K562 (cell line): Measurements from ENCODE around the gene UBR1. TPM values are rescaled to one million over a fixed set of nuclear protein-coding genes. Genes with fewer than 3 reads are reported as not detected.

Experiments
- ATAC-seq: fragments of 200-7000 bp; cut with Tn5 transposase; 3 replicates; pipeline ENCODE4 v1.9.1; 2020; ENCODE audit warnings: moderate library complexity
- BruUV-seq: library from RNA; stranded (reverse); fragments of 400-500 nt; replicated peaks from 2 replicates; lab custom pipeline; 2021; lab: Mats Ljungman, UMichigan
- CTCF ChIA-PET: fragments of 300-600 bp; formaldehyde crosslinking; extraction: SDS; loops from one replicate; lab custom pipeline; 2021; ENCODE audit warnings: low intra/inter-chr PET ratio; lab: Yijun Ruan, JAX
- POLR2A ChIA-PET: fragments of 300-600, 350-650 bp; sonication (Branson Sonifier 250); formaldehyde crosslinking; extraction: SDS; loops from one replicate; lab custom pipeline; 2021; ENCODE audit warnings: antibody characterized with exemption, inconsistent platforms; lab: Yijun Ruan, JAX
- DNase-seq, 4 experiments: peaks; one replicate each; pipeline versions ENCODE4 v3.0.0 to v3.0.0-alpha.2; 2011 to 2018; ENCODE audit warnings: low spot score in 3 of 4, mixed read lengths in 3 of 4; ENCODE audit errors: extremely low read depth in 1 of 4
- FAIRE-seq: peaks from 2 replicates; lab custom pipeline; 2011; peaks lifted over from hg19 to GRCh38; lab: Jason Lieb, UNC
- H2AFZ ChIP-seq: 2 replicates; pipeline ENCODE4 v1.6.0; 2011; ENCODE audit warnings: low read depth, low read length, control low read depth, inconsistent platforms
- H3K27ac ChIP-seq: fragments of 200-600 bp; 3 replicates; pipeline ENCODE4 v1.8.0; 2011; ENCODE audit warnings: low read depth, mild to moderate bottlenecking, control low read depth, inconsistent platforms, low read length, moderate library complexity, mixed read lengths; ENCODE audit errors: extremely low read depth
- H3K27me3 ChIP-seq, 2 experiments: fragments of 300-600 bp in 1 of 2; 2 replicates in 1 of 2; 3 replicates in 1 of 2; pipeline versions ENCODE4 v1.6.0 to v1.8.0; 2011; ENCODE audit warnings: inconsistent platforms in 2 of 2, low read length in 2 of 2, mild to moderate bottlenecking in 1 of 2, mixed read lengths in 1 of 2, moderate library complexity in 1 of 2; ENCODE audit not compliant: control insufficient read depth in 2 of 2, insufficient read depth in 2 of 2
- H3K36me3 ChIP-seq: fragments of 300-600 bp; 3 replicates; pipeline ENCODE4 v1.8.0; 2011; ENCODE audit warnings: mild to moderate bottlenecking, low read length, inconsistent platforms; ENCODE audit not compliant: control insufficient read depth, insufficient read depth
- H3K4me1 ChIP-seq, 2 experiments: fragments of 200-600 bp in 1 of 2; replicated peaks in 1 of 2; 2 replicates in 1 of 2; 3 replicates in 1 of 2; pipeline versions ENCODE4 v1.5.1 to v1.8.0; 2011; ENCODE audit warnings: inconsistent platforms in 2 of 2, low read length in 2 of 2, mild to moderate bottlenecking in 1 of 2, mixed read lengths in 1 of 2, moderate library complexity in 1 of 2; ENCODE audit not compliant: control insufficient read depth in 2 of 2, insufficient read depth in 2 of 2
- H3K4me2 ChIP-seq: 2 replicates; pipeline ENCODE4 v1.6.1; 2011; ENCODE audit warnings: low read length, control low read depth, inconsistent platforms, mixed read lengths; ENCODE audit not compliant: insufficient read depth
- H3K4me3 ChIP-seq: fragments of 200-600 bp; sonication (generic), shearing (Covaris generic); 2 replicates; pipeline ENCODE4 v1.5.1; 2016; ENCODE audit warnings: control low read depth, inconsistent platforms
- H3K79me2 ChIP-seq: fragments of 200-600 bp; 3 replicates; pipeline ENCODE4 v1.8.0; 2011; ENCODE audit warnings: low read length, inconsistent platforms; ENCODE audit not compliant: control insufficient read depth, insufficient read depth
- H3K9ac ChIP-seq, 2 experiments: 2 replicates each; pipeline versions ENCODE4 v1.6.0 to v1.6.1; 2011; ENCODE audit warnings: low read depth in 2 of 2, low read length in 2 of 2, control low read depth in 1 of 2, inconsistent platforms in 1 of 2, mild to moderate bottlenecking in 1 of 2, mixed read lengths in 1 of 2; ENCODE audit not compliant: insufficient read depth in 1 of 2
- H3K9me1 ChIP-seq: one replicate; pipeline ENCODE4 v1.6.0; 2011; ENCODE audit warnings: inconsistent platforms, mild to moderate bottlenecking, low read length, moderate library complexity; ENCODE audit not compliant: control insufficient read depth, insufficient read depth
- H3K9me3 ChIP-seq: replicated peaks from 2 replicates; pipeline ENCODE4 v1.5.1; 2011; ENCODE audit warnings: low read depth, low read length, inconsistent platforms; ENCODE audit not compliant: control insufficient read depth, insufficient read depth
- H4K20me1 ChIP-seq: replicated peaks from 2 replicates; pipeline ENCODE4 v1.6.1; 2011; ENCODE audit warnings: low read length, inconsistent platforms, mixed read lengths; ENCODE audit not compliant: control insufficient read depth, insufficient read depth
- ADNP ChIP-seq: fragments of 200-800 bp; sonication (Bioruptor generic); IDR thresholded peaks from 2 replicates; pipeline ENCODE4 v1.6.1; 2016; ENCODE audit warnings: missing genetic modification characterization, missing compliant biosample characterization
- ELF2 ChIP-seq: fragments of 250-450 bp; sonication (Bioruptor Pico); IDR thresholded peaks from 2 replicates; pipeline ENCODE4 v1.5.0; 2021; ENCODE audit warnings: mild to moderate bottlenecking
- FIP1L1 ChIP-seq: fragments of 200-400 bp; formaldehyde crosslinking; IDR thresholded peaks from 2 replicates; pipeline ENCODE4 v1.6.1; 2018; ENCODE audit warnings: mild to moderate bottlenecking, low read depth, low read length; ENCODE audit not compliant: poor library complexity, severe bottlenecking
- FOXA3 ChIP-seq, 2 experiments: fragments of 450-650 bp in 1 of 2; sonication (generic) in 1 of 2; formaldehyde crosslinking; IDR thresholded peaks in 1 of 2; conservative IDR thresholded peaks in 1 of 2; 2 replicates each; pipeline versions ENCODE4 v1.4.0 to v1.8.0; 2020 to 2022; ENCODE audit warnings: mild to moderate bottlenecking in 2 of 2, missing genetic modification reagents in 1 of 2
- GTF2B ChIP-seq: IDR thresholded peaks from 2 replicates; pipeline ENCODE4 v1.6.1; 2011; ENCODE audit not compliant: insufficient read length; ENCODE audit errors: extremely low read depth
- KLF13 ChIP-seq: fragments of 450-650 bp; IDR thresholded peaks from 2 replicates; pipeline ENCODE4 v1.6.1; 2016; ENCODE audit warnings: missing genetic modification characterization, low read depth, mild to moderate bottlenecking, missing compliant biosample characterization, moderate library complexity, borderline replicate concordance
- MTF1 ChIP-seq: fragments of 250-450 bp; sonication (Bioruptor Pico); IDR thresholded peaks from 2 replicates; pipeline ENCODE4 v1.9.0; 2021; ENCODE audit warnings: moderate library complexity, mild to moderate bottlenecking, inconsistent platforms, borderline replicate concordance
- MYNN ChIP-seq, 2 experiments: sonication (generic); formaldehyde crosslinking in 1 of 2; IDR thresholded peaks; 2 replicates each; pipeline versions ENCODE4 v1.5.0 to v1.6.1; 2016 to 2020; ENCODE audit warnings: antibody characterized with exemption in 1 of 2, missing genetic modification reagents in 1 of 2
- SIN3A ChIP-seq, 2 experiments: fragments of 150-350 bp in 1 of 2; IDR thresholded peaks; 2 replicates each; pipeline ENCODE4 v1.6.1; 2011 to 2016; ENCODE audit warnings: borderline replicate concordance in 2 of 2, low read depth in 2 of 2, low read length in 2 of 2, mild to moderate bottlenecking in 2 of 2, moderate library complexity in 2 of 2; ENCODE audit not compliant: control insufficient read depth in 1 of 2
- THAP12 ChIP-seq: fragments of 250-450 bp; sonication (Bioruptor Pico); IDR thresholded peaks from 2 replicates; pipeline ENCODE4 v1.9.0; 2021; ENCODE audit warnings: mild to moderate bottlenecking, inconsistent platforms
- USF2 ChIP-seq: sonication (generic); formaldehyde crosslinking; IDR thresholded peaks from 2 replicates; pipeline ENCODE4 v1.5.0; 2020; ENCODE audit warnings: missing genetic modification reagents
- ZC3H11A ChIP-seq: IDR thresholded peaks from 2 replicates; pipeline ENCODE4 v1.6.1; 2012; ENCODE audit warnings: low read depth, low read length, improper control_type of control experiment
- ZNF134 ChIP-seq: fragments of 250-450 bp; sonication (Bioruptor Pico); conservative IDR thresholded peaks from 2 replicates; pipeline ENCODE4 v1.4.0; 2020
- ZNF395 ChIP-seq: fragments of 200-800 bp; sonication (Bioruptor generic); IDR thresholded peaks from 2 replicates; pipeline ENCODE4 v1.6.1; 2017; ENCODE audit warnings: missing genetic modification characterization, missing compliant biosample characterization
- ZNF583 ChIP-seq: fragments of 250-450 bp; sonication (Bioruptor Pico); IDR thresholded peaks from 2 replicates; pipeline ENCODE4 v1.4.0; 2020
- ZNF584 ChIP-seq: fragments of 200-800 bp; sonication (Bioruptor generic); IDR thresholded peaks from 2 replicates; pipeline ENCODE4 v1.6.1; 2016; ENCODE audit warnings: low read depth, mild to moderate bottlenecking, missing genetic modification characterization, missing compliant biosample characterization
- ZNF586 ChIP-seq: fragments of 450-650 bp; formaldehyde crosslinking; conservative IDR thresholded peaks from 2 replicates; pipeline ENCODE4 v1.4.0; 2020; ENCODE audit warnings: mild to moderate bottlenecking, moderate library complexity
- ZNF76 ChIP-seq: fragments of 250-450 bp; sonication (Bioruptor Pico); IDR thresholded peaks from 2 replicates; pipeline ENCODE4 v1.4.0; 2020; ENCODE audit warnings: mild to moderate bottlenecking, moderate library complexity, borderline replicate concordance
- WGBS: fragments of 100-300 bp; shearing (Covaris generic); methylation state at CpG from one replicate; pipeline ENCODE4 v1.1.6; 2016; ENCODE audit warnings: low coverage, mixed read lengths; ENCODE audit not compliant: insufficient coverage; ENCODE audit errors: missing lambda C conversion rate; 5-methylcytosine and 5-hydroxymethylcytosine counted together
- in situ Hi-C: fragments of 300-500 bp; cut with MboI; formaldehyde crosslinking; loops from 4 replicates; pipeline ENCODE4 v1.15.0; 2018; ENCODE audit warnings: inconsistent platforms, mixed read lengths
- intact Hi-C: fragments of 100-400 bp; cut with micrococcal nuclease; formaldehyde crosslinking; loops from 2 replicates; pipeline ENCODE4 v1.14.2; 2022
- polyA plus RNA-seq, 8 experiments: library from polyadenylated mRNA; depleted of rRNA in 4 of 8; stranded (reverse) in 5 of 8; unstranded in 3 of 8; fragments of >200 nt; fragmentation: Nextera tagmentation in 2 of 8; fragmentation: Illumina TruSeq in 1 of 8; extraction: Ambion mirVana in 2 of 8; extraction: Trizol in 1 of 8; gene quantifications; 2 replicates each; pipeline versions ENCODE4 v1.2.1 to v1.2.3, GENCODE V29; 2011 to 2014; ENCODE audit warnings: inconsistent platforms in 1 of 8, missing spikeins in 1 of 8
- total RNA-seq, 7 experiments: library from RNA; depleted of rRNA in 6 of 7; stranded (reverse); fragments of >200 nt in 6 of 7; fragmentation: Illumina TruSeq in 2 of 7; extraction: Trizol in 2 of 7; gene quantifications; 2 replicates each; pipeline versions ENCODE4 v1.2.1 to v1.2.3, GENCODE V29; 2011 to 2021; ENCODE audit warnings: low replicate concordance in 1 of 7

The UBR1 gene
- total and polyA plus RNA-seq, 9 of the 15 experiments (the other 6 are each of a cell fraction or from before 2014, with no cell fraction given), result 5.8 to 30.7 (median 15.3) TPM

- Histone ChIP-seq H3K27ac (no peak overlapping the region), H3K79me2 (peaks cover 18% of the 10 kb centered on the region; the same call in 2 of the 3 replicates), H3K4me1 (peaks cover 0 to 14% of the 10 kb centered on the region in 2 experiments; a peak in 3 of 5 replicates), H2AFZ (no peak overlapping the region), H3K36me3 (peaks cover 45% of the 10 kb centered on the region), H3K27me3 (no peaks in the 10 kb centered on the region), H3K4me3 (no peak overlapping the region), H4K20me1 (no peaks in the 10 kb centered on the region), H3K9ac (no peak overlapping the region), H3K9me1 (no peaks in the 10 kb centered on the region), H3K9me3 (no peaks in the 10 kb centered on the region), H3K4me2 (no peak overlapping the region)
- ChIA-PET POLR2A (no interaction called here), CTCF (no interaction called here)
- no TSS peak for BruUV-seq
- no peak for DNase-seq
- FAIRE-seq, result no peak
- ATAC-seq, result no peak
- WGBS, result 79% methylated on average over 3 of the region's 3 CpGs
- in situ Hi-C loops (no loop called here), intact Hi-C loops (no loop called here)
- TF ChIP-seq GTF2B, result no peak
- TF ChIP-seq ZNF584, result no peak
- TF ChIP-seq ELF2, result no peak
- no peak for TF ChIP-seq ZNF586 (CRISPR knock-in tag)
- TF ChIP-seq ZNF583 (CRISPR knock-in tag), result no peak
- no peak for TF ChIP-seq ZNF134
- no peak for TF ChIP-seq KLF13 (tag)
- no peak for TF ChIP-seq FOXA3 (CRISPR knock-in tag; conservative IDR thresholded peaks at IDR 0.05 in 1 of 2, IDR thresholded peaks at IDR 0.05 in 1 of 2)
- TF ChIP-seq ZNF76 (CRISPR knock-in tag), result no peak
- TF ChIP-seq ZC3H11A, result no peak
- TF ChIP-seq USF2 (CRISPR knock-in tag), result no peak
- TF ChIP-seq ADNP (tag), result no peak
- no peak for TF ChIP-seq ZNF395 (CRISPR knock-in tag)
- TF ChIP-seq THAP12 (CRISPR knock-in tag), result no peak
- no peak for TF ChIP-seq FIP1L1
- TF ChIP-seq MTF1 (CRISPR knock-in tag), result no peak
- TF ChIP-seq SIN3A (IDR thresholded peaks at IDR 0.05; ENCODE audit: borderline replicate concordance in 2 of 2, control insufficient read depth in 1 of 2, low read depth in 2 of 2, low read length in 2 of 2), result no peak
- no peak for TF ChIP-seq MYNN (IDR thresholded peaks at IDR 0.05)
- TF ChIP-seq MYNN (CRISPR knock-in tag; IDR thresholded peaks at IDR 0.05), result no peak
These were observed 29.5 kb upstream of the UBR1 start for GRCh38 chr15:43135351-43135750.
